WTC11 (cell line): ENCODE data around the gene NPEPL1. TPM values are rescaled to one million over a fixed set of nuclear protein-coding genes. Genes with fewer than 3 reads are reported as not detected.
"Not testable (repeated sequence)": the region's sequence is repeated elsewhere in the genome, so short reads cannot be mapped to it uniquely, and the experiment has no call there.

ENCODE experiments used
- ATAC-seq: fragments of 200-7000 bp; cut with Tn5 transposase; 2 replicates; pipeline ENCODE4 v1.10.0; 2021; ENCODE audit warnings: mild to moderate bottlenecking, moderate library complexity
- CTCF ChIA-PET: fragments of 300-600 bp; sonication (Branson Sonifier 250); formaldehyde crosslinking; loops from one replicate; lab custom pipeline; 2021; ENCODE audit warnings: antibody characterized with exemption; lab: Charles Lee
- POLR2A ChIA-PET: fragments of 350-600 bp; sonication (Branson Sonifier 250); formaldehyde crosslinking; loops from one replicate; lab custom pipeline; 2021; ENCODE audit warnings: antibody characterized with exemption; lab: Charles Lee
- DNase-seq: peaks from one replicate; pipeline ENCODE4 v3.0.0; 2021; ENCODE audit warnings: low spot score
- H3K27ac Mint-ChIP-seq: 2 replicates; pipeline ENCODE4 v1.8.0; 2021; ENCODE audit warnings: mixed read lengths
- H3K27me3 Mint-ChIP-seq: 2 replicates; pipeline ENCODE4 v1.8.0; 2021; ENCODE audit warnings: low read depth, mild to moderate bottlenecking, moderate library complexity, mixed read lengths
- H3K36me3 Mint-ChIP-seq: 2 replicates; pipeline ENCODE4 v1.8.0; 2021; ENCODE audit warnings: mixed read lengths
- H3K4me1 Mint-ChIP-seq: 2 replicates; pipeline ENCODE4 v1.8.0; 2022; ENCODE audit warnings: mixed read lengths
- H3K4me3 Mint-ChIP-seq: 2 replicates; pipeline ENCODE4 v1.8.0; 2021; ENCODE audit warnings: mild to moderate bottlenecking, moderate library complexity, mixed read lengths
- H3K9me3 Mint-ChIP-seq: 2 replicates; pipeline ENCODE4 v1.8.0; 2021; ENCODE audit warnings: mixed read lengths
- ARID4B ChIP-seq: sonication (generic); formaldehyde crosslinking; IDR thresholded peaks from 2 replicates; pipeline ENCODE4 v1.8.0; 2023; ENCODE audit warnings: missing genetic modification reagents, mild to moderate bottlenecking, borderline replicate concordance
- ERG ChIP-seq: fragments of 250-450 bp; sonication (Bioruptor Pico); IDR thresholded peaks from 2 replicates; pipeline ENCODE4 v1.8.0; 2021; ENCODE audit warnings: mild to moderate bottlenecking
- FOXP1 ChIP-seq: sonication (generic); formaldehyde crosslinking; IDR thresholded peaks from 2 replicates; pipeline ENCODE4 v1.8.0; 2022; ENCODE audit warnings: missing genetic modification reagents, mild to moderate bottlenecking, moderate library complexity, borderline replicate concordance
- GRHL2 ChIP-seq: fragments of 250-450 bp; sonication (Bioruptor Pico); IDR thresholded peaks from 2 replicates; pipeline ENCODE4 v1.8.0; 2022; ENCODE audit warnings: mild to moderate bottlenecking, moderate library complexity; ENCODE audit not compliant: insufficient replicate concordance, severe bottlenecking
- HMGA2 ChIP-seq: fragments of 250-450 bp; sonication (Bioruptor Pico); IDR thresholded peaks from 2 replicates; pipeline ENCODE4 v1.4.0; 2021; ENCODE audit warnings: mild to moderate bottlenecking, moderate library complexity
- MAX ChIP-seq: sonication (generic); formaldehyde crosslinking; IDR thresholded peaks from 2 replicates; pipeline ENCODE4 v1.8.0; 2022; ENCODE audit warnings: mild to moderate bottlenecking, missing genetic modification reagents
- SP1 ChIP-seq: sonication (generic); formaldehyde crosslinking; conservative IDR thresholded peaks from 2 replicates; pipeline ENCODE4 v1.8.1; 2022; ENCODE audit warnings: missing genetic modification reagents
- TEAD4 ChIP-seq: sonication (generic); formaldehyde crosslinking; IDR thresholded peaks from 2 replicates; pipeline ENCODE4 v1.8.0; 2022; ENCODE audit warnings: mild to moderate bottlenecking, missing genetic modification reagents
- ZNF317 ChIP-seq: sonication (generic); formaldehyde crosslinking; IDR thresholded peaks from 2 replicates; pipeline ENCODE4 v1.8.1; 2023; ENCODE audit warnings: low read depth, mild to moderate bottlenecking, moderate library complexity, missing genetic modification reagents, borderline replicate concordance
- total RNA-seq: library from RNA; stranded (reverse); gene quantifications from 3 replicates; pipeline ENCODE4 v1.2.3, GENCODE V29; 2021

NPEPL1 gene
- total RNA-seq, 1 experiment from 2014 or later, result 39.9 TPM

- H3K27me3 Mint-ChIP-seq, H3K9me3 Mint-ChIP-seq, H3K27ac Mint-ChIP-seq, H3K36me3 Mint-ChIP-seq, ATAC-seq: not testable (repeated sequence)
- peaks cover 21% of the 10 kb centered on the region for H3K4me1 Mint-ChIP-seq
- H3K4me3 Mint-ChIP-seq, result peak overlapping the region; percentile 63
- ChIA-PET POLR2A (interaction anchor here (0.6 to 4.2 kb wide), 3 partner anchors 43 to 192 kb away, joined by 3 to 25 read pairs (median 6); no protein-coding TSS in a partner anchor), CTCF (interaction anchor here (0.6 to 7.3 kb wide), 8 partner anchors 9 to 756 kb away, joined by 3 to 119 read pairs (median 5); partner anchors contain the start of genes GNAS and NPEPL1)
- DNase-seq, result peak; percentile 5
Observed at GRCh38 chr20:58648502-58648825, 44.1 kb upstream of the NPEPL1 start.

GRCh38 chr20:58649288-58650180 is 43.1 kb upstream of the NPEPL1 start:
- TF ChIP-seq MAX (no peak), ZNF317 (0 out of 2 replicates have a peak, but pooled peaks have one; percentile 7)
- Mint-ChIP-seq H3K27me3 (no peaks in the 10 kb centered on the region; the same call in 1 of the 2 replicates), H3K9me3 (no peaks in the 10 kb centered on the region), H3K4me3 (peak overlapping the region; percentile 63), H3K4me1 (peaks cover 24% of the 10 kb centered on the region), H3K36me3 (no peaks in the 10 kb centered on the region), H3K27ac (peak overlapping the region; percentile 53; the same call in 1 of the 2 replicates)
- ChIA-PET CTCF (interaction anchor here (0.5 to 7.3 kb wide), 20 partner anchors 10 to 221 kb away, joined by 3 to 119 read pairs (median 6); partner anchors contain the start of genes GNAS and NPEPL1), POLR2A (interaction anchor here (0.6 to 4.2 kb wide), 8 partner anchors 20 to 211 kb away, joined by 3 to 25 read pairs (median 7); partner anchors contain the start of gene GNAS)
- ATAC-seq (peak; percentile 5; the same call in 1 of the 2 replicates), DNase-seq (peak; percentile 51)

GRCh38 chr20:58650181-58650775 is 42.3 kb upstream of the NPEPL1 start:
- H3K4me1 Mint-ChIP-seq, result peaks cover 27% of the 10 kb centered on the region
- CTCF ChIA-PET, result interaction anchor here (0.5 to 7.3 kb wide), 32 partner anchors 13 to 420 kb away, joined by 3 to 119 read pairs (median 6); partner anchors contain the start of genes GNAS and NPEPL1
- no peaks in the 10 kb centered on the region for H3K36me3 Mint-ChIP-seq
- H3K4me3 Mint-ChIP-seq, result peak overlapping the region; percentile 90
- no peak for TF ChIP-seq ARID4B (CRISPR knock-in tag)
- 0 out of 2 replicates have a peak, but pooled peaks have one; percentile 38 for TF ChIP-seq FOXP1 (CRISPR knock-in tag)
- no peak for TF ChIP-seq TEAD4 (CRISPR knock-in tag)
- peak; percentile 16; the same call in 1 of the 2 replicates for TF ChIP-seq SP1 (CRISPR knock-in tag)
- TF ChIP-seq HMGA2 (CRISPR knock-in tag), result no peak
- no peak for TF ChIP-seq GRHL2
- POLR2A ChIA-PET, result interaction anchor here (0.6 to 4.2 kb wide), 10 partner anchors 10 to 421 kb away, joined by 3 to 25 read pairs (median 7); partner anchors contain the start of gene GNAS
- no peaks in the 10 kb centered on the region for H3K9me3 Mint-ChIP-seq
- H3K27ac Mint-ChIP-seq, result no peak overlapping the region
- ATAC-seq (peak; percentile 22), DNase-seq (no peak)
- no peaks in the 10 kb centered on the region; the same call in 1 of the 2 replicates for H3K27me3 Mint-ChIP-seq

GRCh38 chr20:58650776-58651558 is 41.6 kb upstream of the NPEPL1 start, which contains the start of gene STX16:
TSS of gene STX16 (plus strand) at chr20:58651283. CDS start at chr20:58652007, 724 bp downstream.
- DNase-seq (peak; percentile 89), ATAC-seq (peak; percentile 76)
- ChIA-PET POLR2A (interaction anchor here (0.6 to 4.2 kb wide), 14 partner anchors 9 to 421 kb away, joined by 3 to 25 read pairs (median 5); partner anchors contain the start of gene GNAS), CTCF (interaction anchor here (0.6 to 7.3 kb wide), 49 partner anchors 9 to 829 kb away, joined by 3 to 119 read pairs (median 6); partner anchors contain the start of genes GNAS and NPEPL1)
- peaks cover 34% of the 10 kb centered on the region for H3K4me1 Mint-ChIP-seq
- peak within 1 kb of the TSS; percentile 95 for H3K27ac Mint-ChIP-seq
- H3K4me3 Mint-ChIP-seq, result peak within 1 kb of the TSS; percentile 90
- no peaks in the 10 kb centered on the region for H3K36me3 Mint-ChIP-seq
- H3K27me3 Mint-ChIP-seq, result no peaks in the 10 kb centered on the region; the same call in 1 of the 2 replicates
- H3K9me3 Mint-ChIP-seq, result no peaks in the 10 kb centered on the region
- peak; percentile 73; the same call in 1 of the 2 replicates for TF ChIP-seq ARID4B (CRISPR knock-in tag)
- TF ChIP-seq ERG (CRISPR knock-in tag), result no peak
